GM12878 (cell line): ENCODE data around the gene METTL4.

Source experiments
- CTCF ChIP-seq, 3 experiments: IDR thresholded peaks in 2 of 3; conservative IDR thresholded peaks in 1 of 3; 2 replicates each; pipeline ENCODE4 v1.5.1; 2011; ENCODE audit warnings: low read depth in 3 of 3, low read length in 3 of 3, mild to moderate bottlenecking in 3 of 3, control low read depth in 2 of 3, moderate library complexity in 2 of 3, inconsistent platforms in 1 of 3, mixed read lengths in 1 of 3; ENCODE audit not compliant: control insufficient read depth in 2 of 3, insufficient read depth in 1 of 3; ENCODE audit errors: extremely low read depth in 1 of 3
- EZH2 ChIP-seq: IDR thresholded peaks from 2 replicates; pipeline ENCODE4 v1.6.1; 2012; ENCODE audit warnings: low read depth, mild to moderate bottlenecking, control low read depth, inconsistent platforms, low read length, borderline replicate concordance; ENCODE audit not compliant: control insufficient read depth
- GABPA ChIP-seq: IDR thresholded peaks from 2 replicates; pipeline ENCODE4 v1.6.1; 2014; ENCODE audit warnings: antibody characterized with exemption, low read depth, mild to moderate bottlenecking, inconsistent platforms
- NR2C2 ChIP-seq: IDR thresholded peaks from 2 replicates; pipeline ENCODE4 v1.6.1; 2011; ENCODE audit warnings: borderline replicate concordance, low read depth; ENCODE audit not compliant: control insufficient read depth, insufficient read length
- POLR2A ChIP-seq: IDR thresholded peaks from 2 replicates; pipeline ENCODE4 v1.6.1; 2011; ENCODE audit warnings: low read depth, mild to moderate bottlenecking, low read length
- YY1 ChIP-seq: IDR thresholded peaks from 2 replicates; pipeline ENCODE4 v1.6.1; 2011; ENCODE audit warnings: low read depth, mild to moderate bottlenecking, low read length

GRCh38 chr18:2612996-2613395 is 41.7 kb upstream of the METTL4 start:
- TF ChIP-seq CTCF (IDR thresholded peaks at IDR 0.05 in 2 of 3, conservative IDR thresholded peaks at IDR 0.05 in 1 of 3; ENCODE audit: control insufficient read depth in 2 of 3, extremely low read depth in 1 of 3, insufficient read depth in 1 of 3, low read depth in 3 of 3, low read length in 3 of 3) (no peak), YY1 (no peak), GABPA (no peak), POLR2A (no peak), NR2C2 (no peak), EZH2 (no peak)
